ENCODE data around the gene FOXI2.

Gene FOXI2

DNA sequence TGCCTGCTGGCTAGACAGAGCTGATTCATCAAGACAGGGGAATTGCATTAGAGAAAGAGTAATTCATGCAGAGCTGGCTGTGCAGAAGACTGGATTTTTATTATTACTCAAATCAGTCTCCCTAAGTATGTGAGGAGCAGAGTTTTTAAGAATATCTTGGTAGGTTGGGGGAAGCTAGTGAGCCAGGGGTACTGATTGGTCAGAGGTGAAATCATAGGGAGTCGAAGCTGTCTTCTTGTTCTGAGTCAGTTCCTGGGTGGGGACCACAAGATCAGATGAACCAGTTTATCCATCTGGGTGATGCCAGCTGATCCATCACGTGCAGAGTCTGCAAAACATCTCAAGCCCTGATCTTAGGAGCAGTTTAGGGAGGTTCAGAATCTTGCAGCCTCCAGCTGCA lies 39.8 kb downstream of the FOXI2 start:
- H3K9me3 ChIP-seq (ENCODE audit: control insufficient read depth, low read length): no peaks in the 10 kb centered on the region
- no peak overlapping the region for H3K27ac ChIP-seq (ENCODE audit: insufficient read depth, low read length, poor library complexity, severe bottlenecking)
- no peaks in the 10 kb centered on the region for H3K4me1 ChIP-seq (ENCODE audit: control insufficient read depth, insufficient read depth, low read length, poor library complexity, severe bottlenecking)
- no peak overlapping the region for H3K4me3 ChIP-seq (ENCODE audit: insufficient read depth, low read depth, low read length, poor library complexity, severe bottlenecking)
- H3K36me3 ChIP-seq (ENCODE audit: control insufficient read depth, insufficient read depth, low read length): no peaks in the 10 kb centered on the region
- no peaks in the 10 kb centered on the region for H3K27me3 ChIP-seq (replicated peaks; ENCODE audit: control insufficient read depth, insufficient read depth, low read length, poor library complexity, severe bottlenecking)
- no peak for DNase-seq

DNA sequence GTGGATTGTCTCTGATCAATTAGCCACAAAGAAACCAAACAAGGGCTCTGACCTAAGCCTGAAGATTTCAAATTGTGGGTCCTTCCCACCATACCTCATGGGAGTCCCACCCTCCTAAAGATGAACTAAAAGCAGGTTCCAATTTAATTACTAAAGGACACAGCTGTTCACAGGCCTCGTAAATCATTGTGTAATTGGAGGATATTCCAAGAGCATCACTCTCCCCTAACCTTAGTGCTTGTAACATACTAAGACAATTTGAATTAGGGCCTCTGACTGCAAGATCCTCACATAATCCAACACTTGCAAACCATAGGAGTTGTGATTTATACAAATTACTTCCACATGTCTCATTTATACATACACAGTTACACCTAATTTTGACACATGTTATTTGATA lies 44.4 kb downstream of the FOXI2 start:
- Histone ChIP-seq H3K4me3 (ENCODE audit: insufficient read depth, low read depth, low read length, poor library complexity, severe bottlenecking) (no peak overlapping the region), H3K27me3 (replicated peaks; ENCODE audit: control insufficient read depth, insufficient read depth, low read length, poor library complexity, severe bottlenecking) (no peaks in the 10 kb centered on the region), H3K27ac (ENCODE audit: insufficient read depth, low read length, poor library complexity, severe bottlenecking) (no peak overlapping the region), H3K4me1 (ENCODE audit: control insufficient read depth, insufficient read depth, low read length, poor library complexity, severe bottlenecking) (no peaks in the 10 kb centered on the region), H3K36me3 (ENCODE audit: control insufficient read depth, insufficient read depth, low read length) (no peaks in the 10 kb centered on the region), H3K9me3 (ENCODE audit: control insufficient read depth, low read length) (no peaks in the 10 kb centered on the region)
- DNase-seq: no peak

DNA sequence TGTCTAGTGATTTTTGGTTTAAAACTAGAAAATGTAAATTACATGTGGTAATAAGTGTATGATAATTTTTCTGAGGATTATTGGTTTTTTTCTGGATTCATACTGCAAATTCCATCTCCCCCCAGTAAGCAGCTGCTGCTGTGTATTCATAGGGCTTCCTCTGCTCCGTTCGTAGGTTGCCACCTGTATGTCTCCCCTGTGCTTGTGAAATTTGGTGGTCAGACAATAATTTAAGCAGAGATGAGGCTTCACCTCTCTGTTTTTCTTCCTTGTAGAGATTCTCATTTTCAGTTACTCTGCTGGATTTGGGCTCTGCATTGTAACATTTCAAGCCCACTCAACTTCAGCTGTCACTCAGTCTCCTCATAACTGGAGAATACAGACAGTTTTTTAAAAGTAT lies 50.9 kb downstream of the FOXI2 start:
- H3K4me3 ChIP-seq (ENCODE audit: insufficient read depth, low read depth, low read length, poor library complexity, severe bottlenecking): no peak overlapping the region
- no peaks in the 10 kb centered on the region for H3K36me3 ChIP-seq (ENCODE audit: control insufficient read depth, insufficient read depth, low read length)
- no peaks in the 10 kb centered on the region for H3K27me3 ChIP-seq (replicated peaks; ENCODE audit: control insufficient read depth, insufficient read depth, low read length, poor library complexity, severe bottlenecking)
- DNase-seq: no peak
- no peaks in the 10 kb centered on the region for H3K4me1 ChIP-seq (ENCODE audit: control insufficient read depth, insufficient read depth, low read length, poor library complexity, severe bottlenecking)
- H3K9me3 ChIP-seq (ENCODE audit: control insufficient read depth, low read length): no peaks in the 10 kb centered on the region
- no peak overlapping the region for H3K27ac ChIP-seq (ENCODE audit: insufficient read depth, low read length, poor library complexity, severe bottlenecking)

DNA sequence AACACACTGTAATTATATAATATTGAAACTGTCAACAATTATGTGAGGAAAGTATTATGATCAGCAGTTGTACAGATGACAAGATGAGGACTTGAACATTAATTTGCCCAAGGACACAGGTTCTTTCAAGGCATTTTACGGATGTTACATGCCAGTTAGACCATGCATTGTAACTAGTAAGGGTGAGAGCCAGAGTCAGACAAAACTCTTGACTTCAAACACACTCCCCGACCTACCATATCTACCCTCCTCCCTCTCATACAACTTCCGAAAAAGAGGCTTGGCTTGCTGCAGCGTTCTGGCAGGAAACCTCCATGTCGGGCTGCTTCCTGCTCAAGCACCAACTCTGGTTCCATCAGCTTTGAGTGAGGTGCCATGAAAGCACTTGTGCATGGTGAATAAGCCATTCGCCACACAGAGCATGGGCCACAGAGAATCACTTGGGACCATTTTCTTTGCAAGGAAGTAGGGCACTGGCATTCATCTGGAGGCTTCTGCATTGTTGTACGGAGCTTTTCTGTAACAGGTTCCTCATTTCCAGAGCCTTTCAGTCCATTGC lies 53.2 kb downstream of the FOXI2 start:
- H3K9me3 ChIP-seq (ENCODE audit: control insufficient read depth, low read length): no peaks in the 10 kb centered on the region
- H3K4me1 ChIP-seq (ENCODE audit: control insufficient read depth, insufficient read depth, low read length, poor library complexity, severe bottlenecking): no peaks in the 10 kb centered on the region
- no peak overlapping the region for H3K27ac ChIP-seq (ENCODE audit: insufficient read depth, low read length, poor library complexity, severe bottlenecking)
- H3K27me3 ChIP-seq (replicated peaks; ENCODE audit: control insufficient read depth, insufficient read depth, low read length, poor library complexity, severe bottlenecking): no peaks in the 10 kb centered on the region
- H3K36me3 ChIP-seq (ENCODE audit: control insufficient read depth, insufficient read depth, low read length): no peaks in the 10 kb centered on the region
- H3K4me3 ChIP-seq (ENCODE audit: insufficient read depth, low read depth, low read length, poor library complexity, severe bottlenecking): no peak overlapping the region
- no peak for DNase-seq
